RWPE2 (cell line): Measurements from ENCODE around the gene TTC23L.

Source experiments
- ATAC-seq: fragments of 200-7000 bp; cut with Tn5 transposase; 3 replicates; pipeline ENCODE4 v1.9.1; 2021; ENCODE audit warnings: low read depth
- DNase-seq: peaks from one replicate; pipeline ENCODE4 v3.0.0-alpha.2; 2020; ENCODE audit warnings: low spot score
- H3K27ac ChIP-seq: fragments of 450-650 bp; 2 replicates; pipeline ENCODE4 v1.5.1; 2017; ENCODE audit warnings: mild to moderate bottlenecking; ENCODE audit not compliant: poor library complexity, severe bottlenecking
- H3K27me3 ChIP-seq: fragments of 250-450 bp; sonication (Bioruptor Pico); 2 replicates; pipeline ENCODE4 v1.5.1; 2021; ENCODE audit warnings: mild to moderate bottlenecking, moderate library complexity; ENCODE audit not compliant: insufficient read depth, poor library complexity, severe bottlenecking
- H3K36me3 ChIP-seq: fragments of 250-450 bp; sonication (Bioruptor Pico); 2 replicates; pipeline ENCODE4 v1.5.1; 2020; ENCODE audit warnings: low read depth, mild to moderate bottlenecking, moderate library complexity
- H3K4me1 ChIP-seq: fragments of 250-450 bp; sonication (Bioruptor Pico); 2 replicates; pipeline ENCODE4 v1.5.1; 2021; ENCODE audit warnings: mild to moderate bottlenecking, moderate library complexity; ENCODE audit not compliant: insufficient read depth, poor library complexity, severe bottlenecking
- H3K4me3 ChIP-seq: fragments of 250-450 bp; sonication (Bioruptor Pico); 2 replicates; pipeline ENCODE4 v1.5.1; 2021; ENCODE audit warnings: mild to moderate bottlenecking, moderate library complexity; ENCODE audit not compliant: severe bottlenecking
- H3K9me3 ChIP-seq: fragments of 250-450 bp; sonication (Bioruptor Pico); 2 replicates; pipeline ENCODE4 v1.5.1; 2021; ENCODE audit warnings: mild to moderate bottlenecking, moderate library complexity; ENCODE audit not compliant: severe bottlenecking
- CTCF ChIP-seq: fragments of 450-650 bp; IDR thresholded peaks from one replicate; pipeline ENCODE4 v1.5.1; 2017; ENCODE audit warnings: mild to moderate bottlenecking, moderate library complexity; ENCODE audit not compliant: poor library complexity, severe bottlenecking

The TTC23L gene

GRCh38 chr5:34841816-34842215, 2.9 kb downstream of the TTC23L start:
- H3K27ac ChIP-seq: no peak overlapping the region
- DNase-seq (no peak), ATAC-seq (no peak)
- no peak for TF ChIP-seq CTCF
- H3K4me1 ChIP-seq: peaks cover 2% of the 10 kb centered on the region
- no peaks in the 10 kb centered on the region for H3K27me3 ChIP-seq
- H3K4me3 ChIP-seq: no peak overlapping the region
- no peaks in the 10 kb centered on the region for H3K36me3 ChIP-seq
- H3K9me3 ChIP-seq: no peaks in the 10 kb centered on the region

- no peak overlapping the region for H3K27ac ChIP-seq
- DNase-seq: no peak
- no peak for TF ChIP-seq CTCF
Observed at GRCh38 chr5:34842554-34842953, 3.6 kb downstream of the TTC23L start.

GRCh38 chr5:34843497-34843896, 4.5 kb downstream of the TTC23L start:
- H3K27me3 ChIP-seq: no peaks in the 10 kb centered on the region
- H3K4me3 ChIP-seq: no peak overlapping the region
- DNase-seq (no peak), ATAC-seq (no peak)
- no peaks in the 10 kb centered on the region for H3K36me3 ChIP-seq
- no peak for TF ChIP-seq CTCF
- no peaks in the 10 kb centered on the region for H3K9me3 ChIP-seq
- H3K27ac ChIP-seq: no peak overlapping the region
- H3K4me1 ChIP-seq: peaks cover 2% of the 10 kb centered on the region

More at GRCh38 chr5:34842554-34842953, 3.6 kb downstream of the TTC23L start:
- no peaks in the 10 kb centered on the region for H3K36me3 ChIP-seq
- no peaks in the 10 kb centered on the region for H3K27me3 ChIP-seq
- H3K4me1 ChIP-seq: peaks cover 2% of the 10 kb centered on the region
- H3K4me3 ChIP-seq: no peak overlapping the region
- ATAC-seq: no peak
- no peaks in the 10 kb centered on the region for H3K9me3 ChIP-seq

- peaks cover 2% of the 10 kb centered on the region for H3K4me1 ChIP-seq
- ATAC-seq: no peak
- H3K9me3 ChIP-seq: no peaks in the 10 kb centered on the region
- H3K27me3 ChIP-seq: no peaks in the 10 kb centered on the region
- no peak overlapping the region for H3K27ac ChIP-seq
- no peaks in the 10 kb centered on the region for H3K36me3 ChIP-seq
- no peak for DNase-seq
- TF ChIP-seq CTCF: no peak
- H3K4me3 ChIP-seq: no peak overlapping the region
Observed at GRCh38 chr5:34844106-34844505, 5.1 kb downstream of the TTC23L start.

- TF ChIP-seq CTCF: no peak
- DNase-seq: no peak
- no peak for ATAC-seq
- H3K4me3 ChIP-seq: no peak overlapping the region
- no peaks in the 10 kb centered on the region for H3K9me3 ChIP-seq
- no peak overlapping the region for H3K27ac ChIP-seq
- H3K36me3 ChIP-seq: no peaks in the 10 kb centered on the region
- H3K27me3 ChIP-seq: no peaks in the 10 kb centered on the region
- H3K4me1 ChIP-seq: no peaks in the 10 kb centered on the region
Observed at GRCh38 chr5:34844999-34845398, 6.0 kb downstream of the TTC23L start.
